ENCODE data around the gene LPCAT1. TPM values are rescaled to one million over a fixed set of nuclear protein-coding genes. Genes with fewer than 3 reads are reported as not detected.

Gene LPCAT1
- total RNA-seq, 4 donors from 2014 or later, result 8.8 to 59.4 (median 28.5) TPM

GRCh38 chr5:1415626-1416360, 108.0 kb downstream of the LPCAT1 start:
- no peak overlapping the region for H3K27ac ChIP-seq
- no peaks in the 10 kb centered on the region for H3K9me3 ChIP-seq
- no peak overlapping the region for H3K4me3 ChIP-seq
- H3K27me3 ChIP-seq, result no peaks in the 10 kb centered on the region
- DNase-seq, result peak in 2 of 3 donors; percentile 22 to 32
- no peaks in the 10 kb centered on the region for H3K4me1 ChIP-seq
- no peaks in the 10 kb centered on the region for H3K36me3 ChIP-seq
- TF ChIP-seq CTCF (IDR thresholded peaks at IDR 0.05), result no peak
- TF ChIP-seq POLR2A (IDR thresholded peaks at IDR 0.05), result no peak

GRCh38 chr5:1415059-1415425, 108.7 kb downstream of the LPCAT1 start:
- Histone ChIP-seq H3K27ac (no peak overlapping the region), H3K36me3 (no peaks in the 10 kb centered on the region), H3K4me3 (no peak overlapping the region), H3K27me3 (no peaks in the 10 kb centered on the region), H3K9me3 (no peaks in the 10 kb centered on the region), H3K4me1 (no peaks in the 10 kb centered on the region)
- TF ChIP-seq CTCF (IDR thresholded peaks at IDR 0.05), result no peak
- no peak for TF ChIP-seq POLR2A (IDR thresholded peaks at IDR 0.05)
- no peak for DNase-seq

GRCh38 chr5:1414311-1415058, 109.3 kb downstream of the LPCAT1 start:
- Histone ChIP-seq H3K27me3 (no peaks in the 10 kb centered on the region), H3K9me3 (no peaks in the 10 kb centered on the region), H3K4me3 (no peak overlapping the region), H3K4me1 (no peaks in the 10 kb centered on the region), H3K27ac (no peak overlapping the region), H3K36me3 (no peaks in the 10 kb centered on the region)
- TF ChIP-seq POLR2A (IDR thresholded peaks at IDR 0.05) (no peak), CTCF (IDR thresholded peaks at IDR 0.05) (no peak)
- no peak for DNase-seq

GRCh38 chr5:1413611-1414241, 110.0 kb downstream of the LPCAT1 start:
- Histone ChIP-seq H3K27ac (no peak overlapping the region), H3K27me3 (no peaks in the 10 kb centered on the region), H3K9me3 (no peaks in the 10 kb centered on the region), H3K4me3 (no peak overlapping the region), H3K4me1 (no peaks in the 10 kb centered on the region), H3K36me3 (no peaks in the 10 kb centered on the region)
- no peak for DNase-seq
- TF ChIP-seq POLR2A (IDR thresholded peaks at IDR 0.05) (no peak), CTCF (IDR thresholded peaks at IDR 0.05) (no peak)

GRCh38 chr5:1413211-1413610, 110.5 kb downstream of the LPCAT1 start:
- no peak for TF ChIP-seq CTCF (IDR thresholded peaks at IDR 0.05)
- TF ChIP-seq POLR2A (IDR thresholded peaks at IDR 0.05), result no peak
- Histone ChIP-seq H3K4me1 (no peaks in the 10 kb centered on the region), H3K4me3 (no peak overlapping the region), H3K27me3 (no peaks in the 10 kb centered on the region), H3K36me3 (no peaks in the 10 kb centered on the region), H3K9me3 (no peaks in the 10 kb centered on the region), H3K27ac (no peak overlapping the region)
- DNase-seq, result peak in 1 of 3 donors; percentile 25

Measured in Peyer's patch (tissue), 4 donors.